Activated CD8-positive, alpha-beta memory T cell treated with anti-CD3 and anti-CD28 coated beads for 1 hour (primary cell): ENCODE results near the gene SLC1A1.
"Not testable (repeated sequence)": the region's sequence is repeated elsewhere in the genome, so short reads cannot be mapped to it uniquely, and the experiment has no call there.

ENCODE experiments used
- DNase-seq, 2 donors: peaks; one replicate each; pipeline ENCODE4 v3.0.0-alpha.2; 2020; ENCODE audit warnings: low read depth in 1 of 2; ENCODE audit errors: extremely low read depth in 1 of 2

The SLC1A1 gene

DNA sequence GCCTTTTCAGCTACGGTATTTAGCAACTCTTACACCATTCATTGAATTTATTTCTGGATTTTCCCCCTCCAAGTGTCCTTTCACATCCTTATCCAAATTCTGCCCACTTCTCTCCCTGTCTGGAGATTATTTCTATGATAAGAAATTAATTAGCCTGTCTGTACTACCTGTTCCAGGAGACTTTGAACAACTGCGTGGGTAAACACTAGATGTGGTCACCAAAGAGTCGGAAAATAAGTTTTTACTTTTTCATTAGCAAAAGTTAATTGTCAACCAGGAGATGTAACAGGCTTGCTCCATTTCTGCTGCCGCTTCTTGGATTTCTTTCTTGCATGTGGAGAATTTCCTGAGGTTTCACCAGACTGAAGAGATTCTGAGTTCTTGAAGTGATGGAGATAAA, 14.0 kb downstream of the SLC1A1 start:
- DNase-seq, result no peak

DNA sequence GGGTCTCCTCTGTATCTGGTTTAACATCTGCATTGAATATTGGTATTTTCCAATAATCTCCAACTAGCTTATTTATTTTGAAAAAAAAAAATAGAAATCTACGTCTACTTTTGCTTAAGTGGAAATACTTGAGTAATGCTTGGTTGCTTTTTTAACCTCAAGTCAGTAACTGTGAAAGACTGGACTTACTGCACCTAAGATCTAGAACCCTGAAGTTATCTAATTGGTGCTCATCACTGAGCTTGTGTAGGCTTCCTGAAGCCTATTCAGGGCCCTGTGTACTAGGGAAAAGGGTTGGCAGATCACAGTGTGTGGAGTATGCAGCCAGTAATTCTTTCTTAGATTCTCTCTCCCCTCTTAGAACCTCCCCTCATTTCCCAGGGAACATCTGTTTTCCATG, 16.2 kb downstream of the SLC1A1 start:
- DNase-seq, result no peak

DNA sequence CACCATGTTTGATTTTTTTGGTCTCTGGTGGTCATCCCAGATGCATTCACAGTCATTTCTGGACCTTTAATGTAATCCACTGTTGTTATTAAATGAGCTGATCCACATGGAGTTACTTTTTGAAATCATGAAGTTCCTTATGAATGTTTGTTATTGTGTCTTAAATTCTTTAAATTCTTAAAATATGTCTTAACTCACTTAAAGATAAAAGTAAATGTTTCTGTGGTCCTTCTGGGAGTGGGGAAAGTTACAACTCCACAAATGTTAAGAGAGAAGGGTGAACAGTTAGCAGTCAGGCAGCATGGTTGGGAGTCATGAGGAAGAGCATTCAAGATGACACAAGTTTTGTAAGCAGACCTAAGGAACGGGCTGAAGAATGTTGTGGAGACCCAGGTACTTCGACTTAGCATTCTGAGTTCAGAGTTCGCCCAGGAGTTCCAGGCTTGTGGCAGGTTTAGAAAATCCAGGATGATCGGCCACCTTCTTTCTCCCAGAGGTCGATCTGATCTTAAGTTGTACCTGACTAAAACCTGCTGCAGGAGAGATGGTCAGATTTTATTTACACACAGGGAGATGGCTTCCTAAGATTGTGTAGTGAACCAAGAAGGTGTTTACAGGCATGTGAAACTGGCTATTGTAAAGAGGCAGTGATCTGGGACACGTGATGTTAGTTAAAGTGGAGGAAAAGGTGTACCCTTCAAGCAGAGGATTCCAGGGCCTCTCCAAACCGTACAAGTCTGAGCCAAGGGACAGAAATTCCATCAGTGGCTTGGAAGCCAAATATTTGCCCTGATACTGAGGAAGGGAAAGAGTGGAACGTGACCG, 17.2 kb downstream of the SLC1A1 start:
- no peak for DNase-seq

DNA sequence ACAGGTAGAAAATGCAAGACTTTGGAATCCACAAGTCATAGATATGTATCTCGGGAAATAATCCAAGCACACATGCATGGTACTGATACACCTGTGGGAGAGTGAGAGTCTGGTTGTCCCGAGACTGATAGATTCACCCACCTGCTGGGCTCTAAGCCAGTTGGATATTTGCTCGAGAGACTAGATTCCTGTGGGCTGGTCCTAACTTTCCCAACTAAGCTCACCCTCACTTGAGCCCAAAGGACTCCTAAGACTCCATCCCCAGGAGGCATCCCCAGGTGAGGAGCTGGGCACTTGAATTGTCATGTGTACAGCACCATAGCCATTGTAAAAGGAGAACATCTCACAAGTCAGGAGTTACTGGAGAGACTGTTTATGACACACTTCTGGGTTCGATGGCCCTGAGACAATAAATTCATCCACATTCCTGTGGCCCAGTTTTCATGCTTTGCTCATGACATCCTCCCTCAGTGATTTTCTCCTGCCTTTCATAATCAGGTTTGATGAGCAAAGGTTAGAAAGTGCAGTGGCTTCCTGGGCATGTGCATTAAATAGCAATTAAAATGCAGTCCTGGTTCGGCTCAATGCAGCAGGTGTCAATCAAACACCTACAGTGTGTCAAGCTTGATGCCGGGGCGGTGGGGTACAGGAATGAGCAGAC, 18.1 kb downstream of the SLC1A1 start:
- DNase-seq, result no peak

DNA sequence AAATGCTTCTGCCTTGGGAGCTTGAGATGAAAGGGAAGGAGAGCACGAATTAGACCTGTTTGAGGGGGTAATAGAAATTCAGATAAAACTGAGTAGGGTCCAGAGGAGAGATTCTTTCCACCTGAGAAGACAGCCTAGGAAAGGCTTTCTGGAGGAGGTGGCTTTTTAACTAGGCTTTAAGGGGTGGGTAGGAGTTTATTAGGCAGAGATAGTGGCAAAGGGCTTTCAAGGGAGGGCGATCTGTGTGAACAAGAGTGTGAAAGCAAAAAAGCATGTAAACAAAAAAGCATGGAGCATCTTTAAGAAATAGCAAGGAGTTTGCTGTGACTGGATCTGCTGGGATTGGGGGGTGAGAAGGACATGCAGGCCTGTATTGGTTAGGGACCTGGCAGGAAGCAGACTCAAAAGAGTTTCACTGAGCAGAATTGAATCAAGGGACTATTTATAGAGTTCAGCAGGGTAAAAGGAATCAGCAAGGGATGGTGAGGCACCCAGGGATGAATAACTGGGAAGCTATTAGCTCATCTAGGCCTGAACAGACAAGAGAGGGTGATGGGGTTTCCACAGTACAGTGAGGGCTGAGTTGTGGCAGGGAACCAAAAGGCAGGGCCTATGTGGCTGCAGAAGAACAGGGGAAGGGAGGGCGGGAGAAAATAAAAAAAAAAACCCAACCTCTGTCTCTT, 18.8 kb downstream of the SLC1A1 start:
- DNase-seq, result no peak

DNA sequence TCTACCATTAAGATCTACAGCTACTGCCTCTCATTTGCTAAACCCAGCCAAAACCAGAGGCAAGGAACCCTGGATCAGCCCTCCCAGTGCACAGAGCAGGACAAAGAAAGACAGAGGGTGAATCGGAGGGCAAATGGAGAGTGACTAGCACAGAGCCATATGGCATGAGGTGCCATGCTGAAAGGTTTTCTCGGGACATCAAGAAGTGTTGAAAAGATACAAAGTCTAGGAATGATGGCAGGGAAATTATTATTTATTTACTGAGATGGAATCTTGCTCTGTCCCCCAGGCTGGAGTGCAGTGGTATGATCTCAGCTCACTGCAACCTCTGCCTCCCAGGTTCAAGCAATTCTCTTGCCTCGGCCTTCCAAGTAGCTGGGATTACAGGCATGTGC, 19.3 kb downstream of the SLC1A1 start:
- DNase-seq, result no peak

DNA sequence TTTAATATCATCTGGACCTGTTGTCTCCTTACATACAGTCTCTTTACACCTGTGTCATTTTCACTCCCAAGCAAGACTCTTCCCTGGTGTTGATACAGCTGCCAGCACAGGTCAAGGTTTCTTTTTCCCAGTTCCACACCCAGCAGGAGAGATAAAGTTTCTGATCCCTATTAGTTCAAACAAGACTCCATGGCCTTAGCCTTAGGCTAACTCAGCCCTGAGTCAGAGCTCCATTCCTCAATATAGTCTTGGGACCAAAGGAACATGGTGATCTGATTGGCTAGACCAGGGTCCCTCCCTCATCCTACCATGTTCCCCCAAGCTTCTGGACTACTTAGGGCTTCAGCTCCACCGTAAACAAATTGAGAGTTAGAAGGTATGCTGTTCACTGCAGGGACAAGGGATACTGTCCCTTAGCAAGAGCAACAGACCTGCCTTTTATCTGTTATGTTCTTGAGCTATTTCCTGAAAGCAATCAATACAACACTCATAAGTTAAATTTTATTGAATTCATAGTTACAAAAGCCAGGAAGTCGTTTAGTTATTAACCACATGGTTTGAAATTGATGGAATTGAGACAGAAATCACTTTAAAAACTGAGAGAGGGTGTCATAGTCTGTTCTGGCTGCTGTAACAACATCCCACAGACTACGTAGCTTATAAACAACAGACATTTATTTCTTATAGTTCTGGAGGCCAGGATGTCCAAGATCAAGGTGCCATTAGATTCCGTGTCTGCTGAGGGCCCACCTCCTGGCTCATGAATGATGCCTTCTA, 20.5 kb downstream of the SLC1A1 start:
- no peak for DNase-seq

DNA sequence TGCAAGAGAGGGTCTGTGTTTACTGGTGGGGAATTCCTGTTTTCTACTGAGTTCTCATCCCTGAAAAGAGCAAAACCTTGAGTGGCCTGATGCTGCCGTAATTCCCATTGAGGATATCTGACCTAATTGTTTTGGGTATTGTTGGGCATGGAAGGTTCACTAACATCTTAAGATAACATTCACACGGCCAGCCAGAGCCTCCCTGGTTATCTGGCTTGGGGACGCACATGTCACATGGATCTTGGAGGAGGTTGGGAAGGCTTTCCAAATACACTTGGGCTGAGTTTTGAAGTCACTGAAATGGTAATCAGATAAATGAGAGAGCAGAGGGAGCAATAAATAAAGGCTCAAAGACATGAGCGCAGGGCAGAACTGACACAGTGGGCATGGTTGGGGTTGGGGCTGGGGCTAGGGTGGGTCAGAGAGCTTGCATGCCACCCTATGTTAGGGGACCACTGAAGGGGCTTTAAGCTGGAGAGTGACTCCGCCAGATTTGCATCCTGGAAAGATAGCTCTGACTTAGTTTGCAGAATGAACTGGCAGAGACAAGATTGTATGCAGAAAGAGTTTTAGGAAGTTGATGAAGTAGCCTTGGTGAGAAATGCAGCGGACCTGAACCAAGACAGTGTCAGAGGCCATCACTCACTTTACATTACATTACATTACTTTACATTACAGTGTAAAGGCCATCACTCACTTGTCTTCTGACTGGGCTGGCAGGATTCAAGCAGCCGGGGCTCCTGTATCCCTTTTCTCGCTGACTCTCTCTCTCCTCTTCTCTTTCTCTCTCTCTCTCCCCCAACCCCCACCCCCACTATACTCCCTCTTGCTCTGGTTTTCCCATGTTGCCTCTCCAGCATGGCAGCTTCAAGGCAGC, 24.2 kb downstream of the SLC1A1 start:
- no peak for DNase-seq

DNA sequence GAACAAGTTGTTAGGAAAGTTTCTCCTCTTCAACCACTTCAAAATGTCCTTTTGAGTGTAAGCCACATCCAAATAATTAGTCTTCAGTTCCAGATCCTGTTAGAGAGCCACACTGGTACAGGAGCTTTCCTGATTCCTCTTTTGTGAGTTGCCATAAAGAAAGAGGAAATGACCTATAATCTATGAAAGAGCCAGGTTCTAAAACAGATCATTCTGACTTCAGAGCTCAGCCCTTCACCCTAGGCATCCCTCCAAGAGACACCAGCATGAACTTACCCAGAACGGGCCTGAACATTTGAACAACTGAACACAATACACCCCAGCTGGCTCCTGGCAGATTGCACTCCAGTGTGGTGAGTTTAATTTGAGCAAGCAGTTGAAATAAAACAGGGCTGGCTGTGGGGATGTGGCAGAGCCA, 25.7 kb downstream of the SLC1A1 start:
- no peak for DNase-seq

DNA sequence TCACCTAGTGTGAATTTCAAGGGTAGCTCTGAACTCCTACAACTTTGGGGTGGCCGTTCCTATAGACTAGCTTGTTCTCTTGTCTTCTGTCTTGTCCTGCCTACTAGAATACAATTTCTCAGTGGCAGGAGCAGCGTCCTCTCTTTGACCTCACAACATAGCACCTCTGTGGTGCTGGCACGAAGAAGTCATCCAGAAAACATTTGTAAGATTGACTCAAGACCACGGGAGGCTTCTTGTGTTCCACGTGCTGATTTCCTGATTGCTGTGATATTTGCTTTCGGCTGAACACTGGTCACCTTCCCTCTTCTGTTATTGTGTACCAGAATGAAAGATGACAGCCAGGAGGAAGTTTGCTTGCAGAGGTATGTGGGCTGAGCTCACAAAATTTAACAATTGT, 27.0 kb downstream of the SLC1A1 start:
- no peak for DNase-seq

DNA sequence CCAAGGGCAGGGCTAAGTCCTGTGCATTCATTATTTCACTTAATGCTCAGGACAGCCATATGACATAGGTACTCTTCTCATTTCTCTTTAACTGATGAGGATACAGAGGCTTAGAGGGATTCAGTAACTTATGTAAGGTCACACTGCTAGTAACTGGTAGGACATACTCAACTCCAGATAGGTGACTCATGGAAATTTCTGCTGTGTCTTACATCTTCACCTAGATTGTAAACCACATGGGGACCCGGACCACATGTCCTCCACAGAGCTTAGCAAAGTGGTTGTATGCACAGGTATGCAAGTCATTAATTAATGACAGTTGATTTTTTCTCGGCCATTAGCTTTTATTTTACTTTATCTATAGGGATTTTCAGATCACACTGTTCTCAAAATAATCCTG, 29.3 kb downstream of the SLC1A1 start:
- no peak for DNase-seq

DNA sequence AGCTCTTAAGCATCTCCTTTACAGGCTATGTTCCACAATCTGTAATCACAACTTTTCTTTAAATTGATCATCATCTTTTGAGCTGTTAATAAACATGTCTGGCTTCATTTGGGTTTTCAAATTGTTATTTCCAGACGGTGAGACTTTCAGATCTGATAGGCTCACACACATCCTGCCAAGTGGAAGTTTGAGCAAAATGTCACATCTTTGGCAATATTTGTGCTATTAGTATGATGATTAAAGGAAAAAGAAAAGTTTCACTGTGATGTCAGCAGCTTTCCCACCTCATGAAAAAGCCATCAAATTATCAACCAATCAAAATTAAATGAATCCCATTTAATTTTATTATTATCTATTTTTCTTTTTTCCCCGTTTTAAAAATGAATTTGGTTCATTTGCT, 29.8 kb downstream of the SLC1A1 start:
- no peak for DNase-seq

DNA sequence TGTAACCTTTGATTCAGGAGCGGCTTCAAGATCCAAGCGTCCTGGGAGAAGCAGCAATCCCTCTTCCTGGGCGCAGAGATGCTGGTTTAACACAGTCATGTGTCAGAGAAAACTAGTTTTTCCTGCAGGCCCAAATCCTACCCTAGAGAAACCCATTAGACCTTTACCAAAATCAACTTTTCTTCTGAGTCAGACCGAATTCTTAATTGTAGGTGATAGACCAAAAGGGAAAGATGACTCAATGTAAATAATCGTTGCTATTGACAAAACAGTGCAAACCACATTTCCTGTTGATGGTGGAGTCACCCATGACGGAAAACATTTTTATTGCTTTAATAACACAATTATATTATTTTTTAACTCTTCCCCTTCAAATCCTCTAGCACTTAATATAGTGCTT, 40.1 kb downstream of the SLC1A1 start:
- no peak for DNase-seq

DNA sequence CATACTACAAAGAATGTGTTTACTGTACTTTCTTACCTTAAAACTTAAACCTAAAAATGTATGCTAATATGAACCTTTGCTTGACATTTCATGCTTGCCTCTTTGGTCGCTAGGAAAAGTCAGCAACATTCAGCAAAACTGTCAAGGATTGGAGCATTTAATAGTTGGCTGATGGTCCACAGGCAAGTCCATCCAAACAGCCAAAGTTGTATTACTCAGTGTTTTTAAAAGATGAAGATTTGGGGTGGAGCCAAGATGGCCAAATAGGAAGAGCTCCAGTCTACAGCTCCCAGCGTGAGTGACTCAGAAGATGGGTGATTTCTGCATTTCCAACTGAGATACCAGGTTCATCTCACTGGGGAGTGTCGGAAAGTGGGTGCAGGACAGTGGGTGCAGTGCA, 40.6 kb downstream of the SLC1A1 start:
- not testable (repeated sequence) for DNase-seq

DNA sequence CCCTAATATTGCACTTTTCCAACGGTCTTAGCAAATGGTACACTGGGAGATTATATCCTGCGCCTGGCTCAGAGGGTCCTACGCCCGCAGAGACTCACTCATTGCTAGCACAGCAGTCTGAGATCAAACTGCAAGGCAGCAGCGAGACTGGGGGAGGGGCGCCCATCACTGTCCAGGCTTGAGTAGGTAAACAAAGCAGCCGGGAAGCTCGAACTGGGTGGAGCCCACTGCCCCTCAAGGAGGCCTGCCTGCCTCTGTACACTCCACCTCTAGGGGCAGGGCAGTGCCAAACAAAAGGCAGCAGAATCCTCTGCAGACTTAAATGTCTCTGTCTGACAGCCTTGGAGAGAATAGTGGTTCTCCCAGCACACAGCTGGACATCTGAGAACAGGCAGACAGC, 41.1 kb downstream of the SLC1A1 start:
- not testable (repeated sequence) for DNase-seq

DNA sequence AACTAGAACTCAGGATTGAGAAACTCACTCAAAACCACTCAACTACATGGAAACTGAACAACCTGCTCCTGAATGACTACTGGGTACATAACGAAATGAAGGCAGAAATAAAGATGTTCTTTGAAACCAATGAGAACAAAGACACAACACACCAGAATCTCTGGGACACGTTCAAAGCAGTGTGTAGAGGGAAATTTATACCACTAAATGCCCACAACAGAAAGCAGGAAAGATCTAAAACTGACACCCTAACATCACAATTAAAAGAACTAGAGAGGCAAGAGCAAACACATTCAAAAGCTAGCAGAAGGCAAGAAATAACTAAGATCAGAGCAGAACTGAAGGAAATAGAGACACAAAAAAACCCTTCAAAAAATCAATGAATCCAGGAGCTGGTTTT, 43.6 kb downstream of the SLC1A1 start:
- not testable (repeated sequence) for DNase-seq

DNA sequence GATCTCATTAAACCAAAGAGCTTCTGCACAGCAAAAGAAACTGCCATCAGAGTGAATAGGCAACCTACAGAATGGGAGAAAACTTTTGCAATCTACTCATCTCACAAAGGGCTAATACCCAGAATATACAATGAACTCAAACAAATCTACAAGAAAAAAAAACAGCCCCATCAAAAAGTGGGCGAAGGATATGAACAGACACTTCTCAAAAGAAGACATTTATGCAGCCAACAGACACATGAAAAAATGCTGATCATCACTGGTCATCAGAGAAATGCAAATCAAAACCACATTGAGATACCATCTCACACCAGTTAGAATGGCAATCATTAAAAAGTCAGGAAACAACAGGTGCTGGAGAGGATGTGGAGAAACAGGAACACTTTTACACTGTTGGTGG, 45.9 kb downstream of the SLC1A1 start:
- not testable (repeated sequence) for DNase-seq

DNA sequence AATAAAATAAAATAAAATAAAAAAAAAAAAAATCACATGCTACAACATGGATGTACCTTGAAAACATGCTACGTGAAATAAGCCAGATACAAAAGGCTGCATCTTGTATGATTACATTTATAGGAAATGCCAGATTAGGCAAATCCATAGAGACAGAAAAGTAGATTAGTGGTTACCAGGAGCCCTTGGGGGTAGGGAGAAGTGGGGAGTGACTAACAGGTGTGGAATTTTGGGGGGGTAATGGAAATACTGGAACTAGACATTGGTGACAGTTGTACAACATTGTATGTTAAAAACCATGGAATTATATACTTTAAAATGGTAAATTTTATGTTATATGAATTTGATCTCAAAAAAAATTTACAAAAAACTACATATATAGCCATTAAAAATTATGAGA, 47.3 kb downstream of the SLC1A1 start:
- DNase-seq, result no peak

DNA sequence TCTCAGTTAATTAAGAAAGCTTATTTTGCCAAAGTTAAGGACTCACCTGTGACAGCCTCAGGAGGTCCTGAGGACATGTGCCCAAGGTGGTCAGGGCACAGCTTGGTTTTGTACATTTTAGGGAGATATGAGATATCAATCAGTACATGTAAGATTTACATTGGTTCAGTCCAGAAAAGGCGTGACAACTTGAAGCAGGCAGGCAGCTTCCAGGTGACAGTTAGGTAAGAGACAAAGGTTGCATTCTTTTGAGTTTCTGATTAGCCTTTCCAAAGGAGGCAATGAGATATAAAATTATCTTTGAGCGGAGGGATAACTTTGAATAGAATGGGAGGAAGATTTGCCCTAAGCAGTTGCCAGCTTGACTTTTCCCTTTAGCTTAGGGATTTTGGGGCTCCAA, 47.8 kb downstream of the SLC1A1 start:
- DNase-seq, result no peak

DNA sequence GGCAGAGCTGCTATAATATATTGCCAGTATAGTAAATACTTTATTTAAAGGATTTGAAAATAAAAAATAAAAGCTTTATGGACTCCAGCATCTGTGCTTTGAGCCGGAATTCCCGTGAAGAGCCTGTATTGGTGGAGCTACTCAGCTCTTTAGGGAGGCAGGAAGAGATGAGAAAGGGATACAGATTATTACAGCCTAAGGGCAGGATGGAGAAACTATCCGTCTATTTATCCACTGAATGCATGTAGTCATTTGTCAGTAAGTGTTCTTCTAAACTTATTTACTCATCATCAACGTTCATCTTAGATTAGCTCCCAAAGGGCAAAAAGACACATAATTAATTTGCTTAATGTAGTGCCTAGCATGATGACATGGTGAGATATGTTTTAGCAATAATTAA, 48.4 kb downstream of the SLC1A1 start:
- DNase-seq, result no peak
